Keratinocyte (primary cell): Measurements from ENCODE around the gene SLC25A11. TPM values are rescaled to one million over a fixed set of nuclear protein-coding genes. Genes with fewer than 3 reads are reported as not detected.

Source experiments
- DNase-seq: peaks from one replicate; pipeline ENCODE4 v3.0.0-alpha.2; 2011; ENCODE audit warnings: low read depth, missing footprints, low spot score
- FAIRE-seq: peaks from 2 replicates; lab custom pipeline; 2011; peaks lifted over from hg19 to GRCh38; lab: Jason Lieb, UNC
- H2AFZ ChIP-seq: 2 replicates; pipeline ENCODE4 v1.6.0; 2012; ENCODE audit warnings: low read length, control low read depth, inconsistent platforms; ENCODE audit not compliant: control insufficient read depth
- H3K27ac ChIP-seq: 2 replicates; pipeline ENCODE4 v1.5.1; 2011; ENCODE audit warnings: low read length; ENCODE audit not compliant: control insufficient read depth, insufficient read depth
- H3K27me3 ChIP-seq: 3 replicates; pipeline ENCODE4 v1.6.0; 2011; ENCODE audit warnings: low read length; ENCODE audit not compliant: control insufficient read depth, insufficient read depth; ENCODE audit errors: extremely low read depth
- H3K36me3 ChIP-seq, 2 experiments: 2 replicates in 1 of 2; 3 replicates in 1 of 2; pipeline ENCODE4 v1.5.1; 2011; ENCODE audit warnings: low read length in 2 of 2, mild to moderate bottlenecking in 1 of 2; ENCODE audit not compliant: control insufficient read depth in 2 of 2, insufficient read depth in 2 of 2; ENCODE audit errors: extremely low read depth in 1 of 2
- H3K4me1 ChIP-seq: 3 replicates; pipeline ENCODE4 v1.5.1; 2011; ENCODE audit warnings: low read length; ENCODE audit not compliant: control insufficient read depth, insufficient read depth; ENCODE audit errors: extremely low read depth
- H3K4me2 ChIP-seq: 3 replicates; pipeline ENCODE4 v1.6.0; 2011; ENCODE audit warnings: low read depth, low read length; ENCODE audit not compliant: control insufficient read depth, insufficient read depth; ENCODE audit errors: extremely low read depth
- H3K4me3 ChIP-seq, 3 experiments: fragments of 200-600 bp in 1 of 3; sonication (generic) in 1 of 3; 2 replicates in 2 of 3; 3 replicates in 1 of 3; pipeline ENCODE4 v1.5.1; 2011 to 2016; ENCODE audit warnings: low read length in 3 of 3, mild to moderate bottlenecking in 3 of 3, control low read depth in 2 of 3, inconsistent platforms in 1 of 3, low read depth in 1 of 3, mixed read lengths in 1 of 3, mixed run types in 1 of 3, moderate library complexity in 1 of 3; ENCODE audit not compliant: control insufficient read depth in 2 of 3, insufficient read depth in 2 of 3; ENCODE audit errors: extremely low read depth in 1 of 3
- H3K79me2 ChIP-seq: 2 replicates; pipeline ENCODE4 v1.6.0; 2012; ENCODE audit warnings: low read length; ENCODE audit not compliant: control insufficient read depth, insufficient read depth
- H3K9ac ChIP-seq: 3 replicates; pipeline ENCODE4 v1.6.0; 2011; ENCODE audit warnings: low read length; ENCODE audit not compliant: control insufficient read depth, insufficient read depth; ENCODE audit errors: extremely low read depth
- H3K9me1 ChIP-seq: 3 replicates; pipeline ENCODE4 v1.6.0; 2011; ENCODE audit warnings: low read length; ENCODE audit not compliant: control insufficient read depth, insufficient read depth; ENCODE audit errors: extremely low read depth
- H3K9me3 ChIP-seq: 2 replicates; pipeline ENCODE4 v1.5.1; 2012; ENCODE audit warnings: low read depth, low read length; ENCODE audit not compliant: control insufficient read depth
- H4K20me1 ChIP-seq: 3 replicates; pipeline ENCODE4 v1.6.0; 2011; ENCODE audit warnings: low read length; ENCODE audit not compliant: control insufficient read depth, insufficient read depth; ENCODE audit errors: extremely low read depth
- EZH2 ChIP-seq: IDR thresholded peaks from one replicate; pipeline ENCODE4 v1.6.1; 2012; ENCODE audit warnings: inconsistent platforms, mild to moderate bottlenecking, low read length, moderate library complexity
- dilution Hi-C: fragments of 300-500 bp; cut with MboI; formaldehyde crosslinking; loops from one replicate; pipeline ENCODE4 v1.7.0; 2020; ENCODE audit warnings: low sequenced_read_pairs; ENCODE audit not compliant: extremely low pct_ligation_motif_present
- polyA plus RNA-seq, 5 experiments: library from polyadenylated mRNA; depleted of rRNA in 3 of 5; stranded (reverse) in 3 of 5; stranded (forward) in 1 of 5; unstranded in 1 of 5; fragments of >200 nt; gene quantifications; 1 replicate in 1 of 5; 2 replicates in 3 of 5; 3 replicates in 1 of 5; pipeline versions ENCODE4 v1.2.1 to v1.2.3, GENCODE V29; 2011 to 2012; ENCODE audit warnings: missing spikeins in 2 of 5, low read depth in 1 of 5, low replicate concordance in 1 of 5
- TF ChIP-seq, protein P1 (sequence below), 3 experiments: IDR thresholded peaks in 1 of 3; conservative IDR thresholded peaks in 1 of 3; optimal IDR thresholded peaks in 1 of 3; 2 replicates in 2 of 3; 3 replicates in 1 of 3; pipeline versions ENCODE3 to v1.5.1; 2011; ENCODE audit warnings: low read length in 3 of 3, mild to moderate bottlenecking in 3 of 3, moderate library complexity in 2 of 3, control low read depth in 1 of 3, inconsistent platforms in 1 of 3; ENCODE audit not compliant: insufficient read depth in 2 of 3; ENCODE audit errors: extremely low read depth in 1 of 3

SLC25A11 gene
- polyA plus RNA-seq, 1 donor (not counting 4 experiments of a cell fraction or from before 2014, with no cell fraction given), result 33.8 TPM

DNA sequence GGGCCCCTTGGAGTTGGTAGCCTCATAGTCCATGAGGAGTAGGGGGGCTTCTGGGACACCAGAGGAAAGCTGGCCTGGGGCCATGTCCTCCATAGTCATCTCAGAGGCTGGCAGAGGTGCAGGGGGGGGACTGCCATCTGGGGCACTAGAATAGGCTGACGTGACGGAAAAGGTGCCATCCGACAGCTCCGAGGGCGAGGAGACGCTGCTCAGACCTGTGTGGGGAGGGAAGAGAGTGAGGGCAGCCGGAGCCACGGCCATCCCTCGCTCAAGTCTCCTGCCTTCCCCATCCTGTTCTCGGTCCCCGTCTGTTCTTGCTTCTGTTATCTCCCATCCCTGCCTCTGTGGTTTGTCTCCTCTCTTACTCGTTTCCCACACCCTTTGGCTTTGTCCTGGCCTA is 32.5 kb upstream of the SLC25A11 start:
- Histone ChIP-seq H3K9ac (no peak overlapping the region), H3K9me3 (no peaks in the 10 kb centered on the region), H3K4me2 (no peak overlapping the region), H4K20me1 (no peaks in the 10 kb centered on the region), H3K27me3 (no peaks in the 10 kb centered on the region), H3K9me1 (no peaks in the 10 kb centered on the region), H3K4me1 (peaks cover 20% of the 10 kb centered on the region), H3K36me3 (peaks cover 25 to 44% of the 10 kb centered on the region in 2 experiments), H3K4me3 (no peak overlapping the region), H3K79me2 (no peaks in the 10 kb centered on the region), H3K27ac (no peak overlapping the region), H2AFZ (no peak overlapping the region)
- TF ChIP-seq, protein P1, sequence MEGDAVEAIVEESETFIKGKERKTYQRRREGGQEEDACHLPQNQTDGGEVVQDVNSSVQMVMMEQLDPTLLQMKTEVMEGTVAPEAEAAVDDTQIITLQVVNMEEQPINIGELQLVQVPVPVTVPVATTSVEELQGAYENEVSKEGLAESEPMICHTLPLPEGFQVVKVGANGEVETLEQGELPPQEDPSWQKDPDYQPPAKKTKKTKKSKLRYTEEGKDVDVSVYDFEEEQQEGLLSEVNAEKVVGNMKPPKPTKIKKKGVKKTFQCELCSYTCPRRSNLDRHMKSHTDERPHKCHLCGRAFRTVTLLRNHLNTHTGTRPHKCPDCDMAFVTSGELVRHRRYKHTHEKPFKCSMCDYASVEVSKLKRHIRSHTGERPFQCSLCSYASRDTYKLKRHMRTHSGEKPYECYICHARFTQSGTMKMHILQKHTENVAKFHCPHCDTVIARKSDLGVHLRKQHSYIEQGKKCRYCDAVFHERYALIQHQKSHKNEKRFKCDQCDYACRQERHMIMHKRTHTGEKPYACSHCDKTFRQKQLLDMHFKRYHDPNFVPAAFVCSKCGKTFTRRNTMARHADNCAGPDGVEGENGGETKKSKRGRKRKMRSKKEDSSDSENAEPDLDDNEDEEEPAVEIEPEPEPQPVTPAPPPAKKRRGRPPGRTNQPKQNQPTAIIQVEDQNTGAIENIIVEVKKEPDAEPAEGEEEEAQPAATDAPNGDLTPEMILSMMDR (optimal IDR thresholded peaks at IDR 0.05 in 1 of 3, IDR thresholded peaks at IDR 0.05 in 1 of 3, conservative IDR thresholded peaks at IDR 0.05 in 1 of 3; ENCODE audit: extremely low read depth in 1 of 3, insufficient read depth in 2 of 3, low read length in 3 of 3), result no peak
- no peak for TF ChIP-seq EZH2
- dilution Hi-C loops, result no loop called here
- no peak for FAIRE-seq
- DNase-seq, result no peak

DNA sequence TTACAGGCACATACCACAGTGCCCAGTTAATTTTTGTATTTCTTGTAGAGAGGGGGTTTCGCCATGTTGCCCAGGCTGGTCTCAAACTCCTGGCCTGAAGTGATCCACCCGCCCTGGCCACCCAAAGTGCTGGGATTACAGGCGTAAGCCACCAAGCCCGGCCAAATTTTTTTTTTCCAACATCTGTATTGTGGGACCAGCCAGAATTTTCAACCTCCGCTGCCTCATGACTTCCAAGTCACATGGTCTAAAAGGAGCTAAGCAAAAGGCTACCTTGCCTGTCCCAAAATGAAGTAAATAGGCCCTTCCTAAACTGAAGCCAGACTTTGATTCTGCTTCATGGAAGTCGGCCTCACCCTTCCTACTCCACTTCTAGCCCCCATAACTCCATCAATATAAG is 32.0 kb upstream of the SLC25A11 start:
- TF ChIP-seq, protein P1 (optimal IDR thresholded peaks at IDR 0.05 in 1 of 3, IDR thresholded peaks at IDR 0.05 in 1 of 3, conservative IDR thresholded peaks at IDR 0.05 in 1 of 3; ENCODE audit: extremely low read depth in 1 of 3, insufficient read depth in 2 of 3, low read length in 3 of 3), result no peak
- no peak for TF ChIP-seq EZH2
- H3K36me3 ChIP-seq, result peaks cover 25 to 39% of the 10 kb centered on the region in 2 experiments

More for the DNA sequence above, 32.0 kb upstream of the SLC25A11 start:
- peaks cover 21% of the 10 kb centered on the region for H3K4me1 ChIP-seq
- no peaks in the 10 kb centered on the region for H3K27me3 ChIP-seq
- FAIRE-seq (no peak), DNase-seq (no peak)
- no peaks in the 10 kb centered on the region for H3K9me1 ChIP-seq
- dilution Hi-C loops, result no loop called here
- no peaks in the 10 kb centered on the region for H4K20me1 ChIP-seq
- no peak overlapping the region for H3K27ac ChIP-seq
- H3K79me2 ChIP-seq, result no peaks in the 10 kb centered on the region
- no peak overlapping the region for H3K9ac ChIP-seq
- H3K9me3 ChIP-seq, result no peaks in the 10 kb centered on the region
- H3K4me3 ChIP-seq, result no peak overlapping the region
- no peak overlapping the region for H2AFZ ChIP-seq
- H3K4me2 ChIP-seq, result no peak overlapping the region
